ENCODE data around the gene POU2AF3. TPM values are rescaled to one million over a fixed set of nuclear protein-coding genes. Genes with fewer than 3 reads are reported as not detected.
"Not testable (repeated sequence)": the region's sequence is repeated elsewhere in the genome, so short reads cannot be mapped to it uniquely, and the experiment has no call there.

POU2AF3 gene
- total RNA-seq, 1 donor from 2014 or later, result 0.25 TPM

DNA sequence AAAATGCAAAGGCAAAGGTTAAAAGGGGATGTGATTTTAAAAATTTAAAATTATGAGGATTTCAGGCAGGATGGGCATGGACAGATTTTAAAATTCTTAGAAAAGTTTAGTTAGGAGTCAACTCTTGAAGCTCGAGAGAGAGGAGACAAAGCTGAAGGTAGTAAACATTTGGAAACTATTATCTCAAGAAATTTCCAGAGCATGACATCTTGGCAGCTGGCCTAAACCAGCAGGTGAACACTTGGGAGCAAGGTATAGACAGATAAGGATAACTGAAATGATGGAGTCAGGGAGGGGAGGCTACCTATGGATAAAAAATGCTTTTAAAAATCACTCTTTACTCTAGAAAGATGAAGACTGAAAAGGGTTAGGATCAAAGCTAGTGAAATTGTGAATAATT is 13.7 kb downstream of the POU2AF3 start:
- no peaks in the 10 kb centered on the region for H3K36me3 ChIP-seq (ENCODE audit: control insufficient read depth, insufficient read depth, low read length)
- DNase-seq (ENCODE audit: low read depth), result no peak
- TF ChIP-seq CTCF (IDR thresholded peaks at IDR 0.05; ENCODE audit: insufficient read depth, low read length, poor library complexity, severe bottlenecking), result no peak
- peaks cover 3% of the 10 kb centered on the region for H3K27me3 ChIP-seq (ENCODE audit: control insufficient read depth, insufficient read depth, low read length)
- no peak overlapping the region for H3K4me3 ChIP-seq (ENCODE audit: low read depth, low read length)

- no peaks in the 10 kb centered on the region for H3K36me3 ChIP-seq (ENCODE audit: control insufficient read depth, insufficient read depth, low read length)
- no peak for TF ChIP-seq CTCF (IDR thresholded peaks at IDR 0.05; ENCODE audit: insufficient read depth, low read length, poor library complexity, severe bottlenecking)
- no peaks in the 10 kb centered on the region for H3K27me3 ChIP-seq (ENCODE audit: control insufficient read depth, insufficient read depth, low read length)
- no peak overlapping the region for H3K4me3 ChIP-seq (ENCODE audit: low read depth, low read length)
- no peak for DNase-seq (ENCODE audit: low read depth)
Observed at GRCh38 chr11:111319296-111319695, 20.9 kb downstream of the POU2AF3 start.

- not testable (repeated sequence) for H3K27me3 ChIP-seq (ENCODE audit: control insufficient read depth, insufficient read depth, low read length)
Observed at GRCh38 chr11:111320199-111320598, 21.9 kb downstream of the POU2AF3 start.

GRCh38 chr11:111320728-111321568 is 22.6 kb downstream of the POU2AF3 start:
- DNase-seq (ENCODE audit: low read depth), result no peak
- no peaks in the 10 kb centered on the region for H3K36me3 ChIP-seq (ENCODE audit: control insufficient read depth, insufficient read depth, low read length)
- no peaks in the 10 kb centered on the region for H3K27me3 ChIP-seq (ENCODE audit: control insufficient read depth, insufficient read depth, low read length)

More at GRCh38 chr11:111320199-111320598, 21.9 kb downstream of the POU2AF3 start:
- H3K36me3 ChIP-seq (ENCODE audit: control insufficient read depth, insufficient read depth, low read length); H3K4me3 ChIP-seq (ENCODE audit: low read depth, low read length); DNase-seq (ENCODE audit: low read depth): not testable (repeated sequence)

DNA sequence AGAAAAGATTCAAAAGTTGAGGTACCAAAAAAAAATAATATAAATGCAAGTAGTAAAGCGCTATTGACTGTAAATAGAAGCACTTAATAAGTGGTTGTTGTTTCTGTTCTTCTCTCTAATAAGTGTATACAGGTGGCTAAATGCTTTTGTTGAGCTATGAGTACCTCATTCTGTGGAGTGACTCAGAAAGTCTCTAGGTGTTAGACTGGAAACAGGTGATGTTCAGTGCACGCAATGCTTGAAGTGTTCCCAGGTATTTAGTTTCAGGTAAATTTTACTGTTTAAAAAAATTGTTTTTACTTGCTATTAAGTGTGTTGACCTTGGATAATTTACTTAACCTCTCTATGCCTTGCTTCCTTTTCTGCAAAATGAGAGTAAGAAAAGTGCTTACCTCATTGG is 24.2 kb downstream of the POU2AF3 start:
- no peak for DNase-seq (ENCODE audit: low read depth)
- TF ChIP-seq CTCF (IDR thresholded peaks at IDR 0.05; ENCODE audit: insufficient read depth, low read length, poor library complexity, severe bottlenecking), result no peak
- Histone ChIP-seq H3K4me3 (ENCODE audit: low read depth, low read length) (no peak overlapping the region), H3K27me3 (ENCODE audit: control insufficient read depth, insufficient read depth, low read length) (no peaks in the 10 kb centered on the region), H3K36me3 (ENCODE audit: control insufficient read depth, insufficient read depth, low read length) (no peaks in the 10 kb centered on the region)

More at GRCh38 chr11:111320728-111321568, 22.6 kb downstream of the POU2AF3 start:
- TF ChIP-seq CTCF (IDR thresholded peaks at IDR 0.05; ENCODE audit: insufficient read depth, low read length, poor library complexity, severe bottlenecking), result no peak
- no peak overlapping the region for H3K4me3 ChIP-seq (ENCODE audit: low read depth, low read length)

DNA sequence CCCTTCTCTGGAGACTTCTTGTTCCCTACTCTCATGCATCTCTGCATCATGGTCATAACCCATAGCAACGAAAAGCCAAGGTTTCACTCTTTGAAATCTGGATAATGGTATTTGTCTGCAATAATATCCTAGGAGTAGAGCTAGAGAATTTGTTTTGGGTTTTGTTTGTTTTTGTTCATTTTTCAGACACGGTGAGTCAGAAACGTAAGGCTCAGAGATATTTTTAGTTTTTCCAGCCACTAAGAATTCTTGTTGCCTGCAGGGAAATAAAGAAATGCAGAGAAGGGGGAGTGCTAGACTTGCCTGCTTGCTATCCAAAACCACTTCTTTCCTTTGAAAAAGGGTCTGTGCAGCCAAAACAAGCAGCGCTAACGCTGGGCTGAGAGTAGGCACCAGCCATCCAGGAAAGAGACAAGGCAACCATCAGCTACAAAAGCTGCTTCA is 26.0 kb downstream of the POU2AF3 start:
- Histone ChIP-seq H3K36me3 (ENCODE audit: control insufficient read depth, insufficient read depth, low read length) (no peaks in the 10 kb centered on the region), H3K4me3 (ENCODE audit: low read depth, low read length) (no peak overlapping the region), H3K27me3 (ENCODE audit: control insufficient read depth, insufficient read depth, low read length) (no peaks in the 10 kb centered on the region)
- TF ChIP-seq CTCF (IDR thresholded peaks at IDR 0.05; ENCODE audit: insufficient read depth, low read length, poor library complexity, severe bottlenecking), result no peak
- no peak for DNase-seq (ENCODE audit: low read depth)

All from kidney epithelial cell (primary cell).